Panc1 (cell line): ENCODE data around the gene CASP2. TPM values are rescaled to one million over a fixed set of nuclear protein-coding genes. Genes with fewer than 3 reads are reported as not detected.
A peak's percentile ranks its signal among the peaks of the same experiment; 100 is the strongest.
"Not testable (repeated sequence)": the region's sequence is repeated elsewhere in the genome, so short reads cannot be mapped to it uniquely, and the experiment has no call there.

Experiments used
- ATAC-seq: fragments of 200-7000 bp; cut with Tn5 transposase; 2 replicates; pipeline ENCODE4 v1.9.1; 2020; ENCODE audit warnings: mild to moderate bottlenecking, moderate library complexity
- BruUV-seq: library from RNA; stranded (reverse); fragments of 400-500 nt; replicated peaks from 2 replicates; lab custom pipeline; 2021; lab: Mats Ljungman, UMichigan
- CTCF ChIA-PET: fragments of 300-600 bp; sonication (Branson Sonifier 250); formaldehyde crosslinking; loops from one replicate; lab custom pipeline; 2022; ENCODE audit warnings: antibody characterized with exemption; lab: Charles Lee
- POLR2A ChIA-PET: fragments of 300-600 bp; sonication (Branson Sonifier 250); formaldehyde crosslinking; loops from one replicate; lab custom pipeline; 2022; ENCODE audit warnings: antibody characterized with exemption; lab: Charles Lee
- DNase-seq: peaks from one replicate; pipeline ENCODE4 v3.0.0-alpha.2; 2010; ENCODE audit warnings: low read depth, low spot score
- H3K27ac ChIP-seq: 2 replicates; pipeline ENCODE4 v1.5.1; 2011; ENCODE audit warnings: mild to moderate bottlenecking, low read length, inconsistent platforms
- H3K27me3 ChIP-seq: fragments of 200-500 bp; sonication (Bioruptor generic); 2 replicates; pipeline ENCODE4 v1.6.0; 2014; ENCODE audit warnings: low read length, inconsistent platforms; ENCODE audit not compliant: control insufficient read depth, insufficient read depth
- H3K36me3 ChIP-seq: fragments of 200-500 bp; sonication (Bioruptor generic); 2 replicates; pipeline ENCODE4 v1.5.1; 2014; ENCODE audit warnings: inconsistent platforms, mild to moderate bottlenecking, low read length, moderate library complexity; ENCODE audit not compliant: control insufficient read depth, insufficient read depth
- H3K4me1 ChIP-seq: 2 replicates; pipeline ENCODE4 v1.5.1; 2011; ENCODE audit warnings: inconsistent platforms, mild to moderate bottlenecking, low read length, moderate library complexity; ENCODE audit not compliant: control insufficient read depth, insufficient read depth
- H3K4me3 ChIP-seq, 2 experiments: 2 replicates each; pipeline ENCODE4 v1.5.1; 2011 to 2012; ENCODE audit warnings: low read depth in 2 of 2, low read length in 2 of 2, mild to moderate bottlenecking in 2 of 2, inconsistent platforms in 1 of 2, moderate library complexity in 1 of 2
- H3K9me3 ChIP-seq: fragments of 200-500 bp; sonication (Bioruptor generic); 2 replicates; pipeline ENCODE4 v1.5.1; 2014; ENCODE audit warnings: low read depth, mild to moderate bottlenecking, inconsistent platforms, low read length, moderate library complexity; ENCODE audit not compliant: control insufficient read depth, insufficient read depth
- POLR2AphosphoS5 ChIP-seq: IDR thresholded peaks from 2 replicates; pipeline ENCODE4 v1.6.1; 2012; ENCODE audit warnings: mild to moderate bottlenecking, low read depth, low read length, moderate library complexity
- SIN3A ChIP-seq: IDR thresholded peaks from 2 replicates; pipeline ENCODE4 v1.6.1; 2012; ENCODE audit warnings: low read depth, mild to moderate bottlenecking, low read length, moderate library complexity, borderline replicate concordance; ENCODE audit not compliant: insufficient read depth
- TCF7L2 ChIP-seq: IDR thresholded peaks from 2 replicates; pipeline ENCODE4 v1.6.1; 2011; ENCODE audit warnings: mild to moderate bottlenecking, low read depth, low read length, inconsistent platforms
- in situ Hi-C: cut with HindIII; loops from 2 replicates; pipeline ENCODE4 v1.10.0; 2016; ENCODE audit warnings: low sequenced_read_pairs, low pct_unique_long_range_greater_than_20kb
- intact Hi-C: fragments of 100-400 bp; cut with micrococcal nuclease; formaldehyde crosslinking; loops from one replicate; pipeline ENCODE4 v1.10.0; 2022; ENCODE audit not compliant: unreplicated experiment
- total RNA-seq: library from RNA; stranded (reverse); gene quantifications from one replicate; pipeline ENCODE4 v1.2.1, GENCODE V29; 2021; ENCODE audit not compliant: unreplicated experiment
- TF ChIP-seq, protein P1 (sequence below): fragments of 450-650 bp; IDR thresholded peaks from 2 replicates; pipeline ENCODE4 v1.5.1; 2017; ENCODE audit warnings: mild to moderate bottlenecking
- TF ChIP-seq, protein P2 (sequence below), 2 experiments: IDR thresholded peaks; 2 replicates each; pipeline ENCODE4 v1.6.1; 2011 to 2012; ENCODE audit warnings: low read depth in 2 of 2, control low read depth in 1 of 2, low read length in 1 of 2, mild to moderate bottlenecking in 1 of 2, moderate library complexity in 1 of 2; ENCODE audit not compliant: insufficient read depth in 1 of 2

The CASP2 gene
- total RNA-seq, 1 experiment from 2014 or later: 47.4 TPM

DNA sequence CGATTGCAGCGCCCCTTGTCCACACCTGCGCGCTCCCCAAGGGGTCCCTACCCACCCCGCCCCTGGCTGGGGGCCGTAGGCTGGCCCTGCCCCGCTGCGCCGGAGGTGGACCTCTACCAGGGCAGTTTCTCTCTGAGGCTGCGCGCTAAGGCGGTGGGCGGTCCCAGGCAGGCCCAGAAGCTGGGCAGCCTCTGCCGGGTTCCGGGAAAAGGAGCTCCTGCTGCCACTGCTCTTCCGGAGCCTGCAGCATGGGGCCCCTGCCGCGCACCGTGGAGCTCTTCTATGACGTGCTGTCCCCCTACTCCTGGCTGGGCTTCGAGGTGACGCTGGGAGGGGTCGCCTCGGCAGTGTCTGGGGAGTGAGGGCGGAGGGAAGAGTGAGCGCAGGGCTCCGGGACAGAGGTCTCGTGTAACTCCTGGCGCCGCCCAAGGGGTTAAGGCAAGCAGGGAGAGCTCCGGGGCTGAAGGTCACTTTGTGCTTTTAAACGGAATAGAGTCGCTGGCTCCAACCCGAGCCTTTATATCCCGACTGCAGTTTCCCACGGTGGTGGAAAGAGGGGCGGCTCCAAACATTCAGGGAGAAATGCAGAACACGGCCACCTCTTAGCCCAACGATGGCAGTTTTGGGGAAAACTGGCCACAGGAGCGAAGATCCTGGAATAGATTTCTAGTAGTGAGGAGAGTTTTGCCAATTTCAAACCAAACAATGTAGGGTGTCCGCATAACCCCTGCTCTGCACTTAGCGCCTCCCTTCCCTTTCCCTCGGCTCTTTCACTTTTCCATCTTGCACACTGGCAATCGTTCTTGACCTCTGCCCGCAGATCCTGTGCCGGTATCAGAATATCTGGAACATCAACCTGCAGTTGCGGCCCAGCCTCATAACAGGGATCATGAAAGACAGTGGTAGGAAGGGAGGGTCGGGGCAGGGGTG, 24.6 kb upstream of the CASP2 start, which contains the start of gene GSTK1:
TSS of gene GSTK1 (plus strand) at position 176 of the 930 bp plus-strand sequence. CDS start at position 249, 73 bp downstream.
- in situ Hi-C loops (no loop called here), intact Hi-C loops (no loop called here)
- peaks cover 2% of the 10 kb centered on the region for H3K4me1 ChIP-seq
- ATAC-seq: peak; percentile 100
- peak within 1 kb of the TSS; percentile 95 for H3K4me3 ChIP-seq
- peaks cover 2% of the 10 kb centered on the region for H3K36me3 ChIP-seq
- BruUV-seq: no TSS peak
- H3K27ac ChIP-seq: peak within 1 kb of the TSS; percentile 89
- no peaks in the 10 kb centered on the region for H3K9me3 ChIP-seq
- CTCF ChIA-PET: interaction anchor here (0.5 to 1.0 kb wide), 2 partner anchors 24 to 25 kb away, joined by 5 to 8 read pairs; partner anchors contain the start of gene CASP2
- no peaks in the 10 kb centered on the region for H3K27me3 ChIP-seq
- no peak for DNase-seq
- TF ChIP-seq SIN3A (peak; percentile 36; the same call in 1 of the 2 replicates), POLR2AphosphoS5 (peak; percentile 93)
- TF ChIP-seq, protein P1, sequence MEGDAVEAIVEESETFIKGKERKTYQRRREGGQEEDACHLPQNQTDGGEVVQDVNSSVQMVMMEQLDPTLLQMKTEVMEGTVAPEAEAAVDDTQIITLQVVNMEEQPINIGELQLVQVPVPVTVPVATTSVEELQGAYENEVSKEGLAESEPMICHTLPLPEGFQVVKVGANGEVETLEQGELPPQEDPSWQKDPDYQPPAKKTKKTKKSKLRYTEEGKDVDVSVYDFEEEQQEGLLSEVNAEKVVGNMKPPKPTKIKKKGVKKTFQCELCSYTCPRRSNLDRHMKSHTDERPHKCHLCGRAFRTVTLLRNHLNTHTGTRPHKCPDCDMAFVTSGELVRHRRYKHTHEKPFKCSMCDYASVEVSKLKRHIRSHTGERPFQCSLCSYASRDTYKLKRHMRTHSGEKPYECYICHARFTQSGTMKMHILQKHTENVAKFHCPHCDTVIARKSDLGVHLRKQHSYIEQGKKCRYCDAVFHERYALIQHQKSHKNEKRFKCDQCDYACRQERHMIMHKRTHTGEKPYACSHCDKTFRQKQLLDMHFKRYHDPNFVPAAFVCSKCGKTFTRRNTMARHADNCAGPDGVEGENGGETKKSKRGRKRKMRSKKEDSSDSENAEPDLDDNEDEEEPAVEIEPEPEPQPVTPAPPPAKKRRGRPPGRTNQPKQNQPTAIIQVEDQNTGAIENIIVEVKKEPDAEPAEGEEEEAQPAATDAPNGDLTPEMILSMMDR: no peak
- TF ChIP-seq, protein P2, sequence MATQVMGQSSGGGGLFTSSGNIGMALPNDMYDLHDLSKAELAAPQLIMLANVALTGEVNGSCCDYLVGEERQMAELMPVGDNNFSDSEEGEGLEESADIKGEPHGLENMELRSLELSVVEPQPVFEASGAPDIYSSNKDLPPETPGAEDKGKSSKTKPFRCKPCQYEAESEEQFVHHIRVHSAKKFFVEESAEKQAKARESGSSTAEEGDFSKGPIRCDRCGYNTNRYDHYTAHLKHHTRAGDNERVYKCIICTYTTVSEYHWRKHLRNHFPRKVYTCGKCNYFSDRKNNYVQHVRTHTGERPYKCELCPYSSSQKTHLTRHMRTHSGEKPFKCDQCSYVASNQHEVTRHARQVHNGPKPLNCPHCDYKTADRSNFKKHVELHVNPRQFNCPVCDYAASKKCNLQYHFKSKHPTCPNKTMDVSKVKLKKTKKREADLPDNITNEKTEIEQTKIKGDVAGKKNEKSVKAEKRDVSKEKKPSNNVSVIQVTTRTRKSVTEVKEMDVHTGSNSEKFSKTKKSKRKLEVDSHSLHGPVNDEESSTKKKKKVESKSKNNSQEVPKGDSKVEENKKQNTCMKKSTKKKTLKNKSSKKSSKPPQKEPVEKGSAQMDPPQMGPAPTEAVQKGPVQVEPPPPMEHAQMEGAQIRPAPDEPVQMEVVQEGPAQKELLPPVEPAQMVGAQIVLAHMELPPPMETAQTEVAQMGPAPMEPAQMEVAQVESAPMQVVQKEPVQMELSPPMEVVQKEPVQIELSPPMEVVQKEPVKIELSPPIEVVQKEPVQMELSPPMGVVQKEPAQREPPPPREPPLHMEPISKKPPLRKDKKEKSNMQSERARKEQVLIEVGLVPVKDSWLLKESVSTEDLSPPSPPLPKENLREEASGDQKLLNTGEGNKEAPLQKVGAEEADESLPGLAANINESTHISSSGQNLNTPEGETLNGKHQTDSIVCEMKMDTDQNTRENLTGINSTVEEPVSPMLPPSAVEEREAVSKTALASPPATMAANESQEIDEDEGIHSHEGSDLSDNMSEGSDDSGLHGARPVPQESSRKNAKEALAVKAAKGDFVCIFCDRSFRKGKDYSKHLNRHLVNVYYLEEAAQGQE (IDR thresholded peaks at IDR 0.05; ENCODE audit: insufficient read depth in 1 of 2, low read depth in 2 of 2, low read length in 1 of 2): no peak
- POLR2A ChIA-PET: no interaction called here

DNA sequence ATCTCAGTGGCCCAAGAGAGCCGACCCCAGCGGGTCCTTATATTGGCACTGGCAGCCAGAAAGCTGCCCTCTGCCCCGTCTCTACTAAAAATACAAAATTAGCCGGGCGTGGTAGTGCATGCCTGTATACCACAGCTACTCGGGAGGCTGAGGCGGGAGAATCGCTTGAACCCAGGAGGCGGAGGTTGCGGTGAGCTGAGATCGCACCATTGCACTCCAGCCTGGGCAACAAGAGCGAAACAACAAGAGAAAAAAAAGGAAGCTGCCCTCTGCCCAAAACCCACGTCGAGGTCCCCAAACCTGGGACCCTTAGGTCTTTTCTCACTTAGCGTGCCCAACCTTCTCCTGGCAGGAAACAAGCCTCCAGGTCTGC, 24.0 kb upstream of the CASP2 start:
- POLR2A ChIA-PET, ATAC-seq, intact Hi-C loops, in situ Hi-C loops, CTCF ChIA-PET, H3K9me3 ChIP-seq, DNase-seq, H3K4me1 ChIP-seq, H3K36me3 ChIP-seq, BruUV-seq, H3K27me3 ChIP-seq: not testable (repeated sequence)
- H3K27ac ChIP-seq: peak overlapping the region; percentile 89
- H3K4me3 ChIP-seq: peak overlapping the region; percentile 95

DNA sequence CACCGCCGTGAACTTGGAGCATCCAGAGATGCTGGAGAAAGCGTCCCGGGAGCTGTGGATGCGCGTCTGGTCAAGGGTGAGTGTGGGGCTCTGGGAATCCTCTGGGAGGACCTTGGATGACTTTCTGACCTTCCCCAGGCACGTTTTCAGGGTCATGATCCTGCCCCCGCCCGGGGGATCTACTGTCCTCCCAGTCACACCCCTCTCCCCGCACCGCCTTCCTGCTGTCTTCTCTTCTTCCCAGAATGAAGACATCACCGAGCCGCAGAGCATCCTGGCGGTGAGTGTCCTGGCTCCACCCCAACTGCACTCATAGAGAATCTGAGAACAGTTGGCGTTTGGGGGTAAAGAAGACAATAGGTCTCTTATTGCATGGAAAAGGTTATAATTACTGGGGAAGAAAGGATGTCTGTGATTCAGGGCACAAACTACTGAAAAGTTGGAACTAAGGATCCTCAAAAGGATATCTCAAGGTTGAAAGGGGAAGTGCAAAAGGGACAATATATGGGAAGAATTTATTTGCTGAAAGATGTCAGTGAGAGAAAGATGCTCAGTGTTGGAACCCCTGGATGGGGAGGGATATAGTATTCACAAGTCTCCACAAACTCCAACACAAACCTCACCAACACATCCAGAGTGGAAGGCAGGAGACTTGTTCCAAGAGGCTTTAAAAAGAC, 23.0 kb upstream of the CASP2 start:
- H3K4me1 ChIP-seq: peaks cover 2% of the 10 kb centered on the region
- ATAC-seq: no peak
- intact Hi-C loops (no loop called here), in situ Hi-C loops (no loop called here)
- DNase-seq: no peak
- BruUV-seq: no TSS peak
- H3K4me3 ChIP-seq: no peak overlapping the region
- H3K27me3 ChIP-seq: no peaks in the 10 kb centered on the region
- ChIA-PET CTCF (no interaction called here), POLR2A (no interaction called here)
- H3K9me3 ChIP-seq: no peaks in the 10 kb centered on the region
- peaks cover 2% of the 10 kb centered on the region for H3K36me3 ChIP-seq
- H3K27ac ChIP-seq: no peak overlapping the region
- no peak for TF ChIP-seq POLR2AphosphoS5
- no peak for TF ChIP-seq SIN3A
- TF ChIP-seq, protein P1: no peak
- TF ChIP-seq TCF7L2: no peak
- TF ChIP-seq, protein P2 (IDR thresholded peaks at IDR 0.05; ENCODE audit: insufficient read depth in 1 of 2, low read depth in 2 of 2, low read length in 1 of 2): no peak
